Central memory CD4-positive, alpha-beta T cell (primary cell): ENCODE measurements around the gene GIPR.
"Not testable (repeated sequence)": the region's sequence is repeated elsewhere in the genome, so short reads cannot be mapped to it uniquely, and the experiment has no call there.

Source experiments
- DNase-seq: peaks from one replicate; pipeline ENCODE4 v3.0.0; 2022

Gene GIPR

DNA sequence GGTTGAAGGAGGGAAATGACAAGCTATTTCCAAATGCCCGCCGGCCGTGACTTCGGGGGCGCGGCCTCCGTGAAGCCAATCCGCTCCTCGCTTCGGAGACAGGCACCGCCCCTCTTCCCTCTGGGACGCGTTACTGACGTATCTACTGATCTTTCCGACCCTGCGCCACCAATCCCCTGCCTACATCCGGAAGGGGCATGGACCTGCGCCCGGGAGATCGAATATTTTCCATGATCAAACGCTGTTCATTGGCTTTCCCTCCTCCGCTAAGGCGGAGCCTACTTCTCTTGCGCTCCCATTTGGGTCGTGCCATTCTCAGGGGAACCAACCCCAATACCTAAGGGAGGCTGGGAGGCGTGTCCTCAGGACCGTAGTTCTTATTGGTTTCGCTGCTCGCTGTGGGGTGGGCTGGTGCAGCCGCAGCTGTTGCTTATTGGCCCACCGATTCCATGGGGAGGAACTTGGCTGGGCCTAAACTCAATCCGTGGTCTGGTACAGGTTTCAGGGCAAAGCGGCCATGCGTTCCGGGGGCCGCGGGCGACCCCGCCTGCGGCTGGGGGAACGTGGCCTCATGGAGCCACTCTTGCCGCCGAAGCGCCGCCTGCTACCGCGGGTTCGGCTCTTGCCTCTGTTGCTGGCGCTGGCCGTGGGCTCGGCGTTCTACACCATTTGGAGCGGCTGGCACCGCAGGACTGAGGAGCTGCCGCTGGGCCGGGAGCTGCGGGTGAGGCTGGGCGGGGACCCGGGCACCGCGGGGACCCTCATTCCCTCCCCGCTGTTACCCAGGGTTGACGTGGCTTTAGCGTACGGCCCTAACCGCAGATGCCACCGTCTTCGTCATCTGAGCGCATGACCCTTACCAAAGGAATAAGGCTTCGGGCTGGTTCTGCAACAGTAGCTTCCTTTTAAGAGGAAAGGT is 24.4 kb downstream of the GIPR start, which contains the start of gene QPCTL:
Gene QPCTL (plus strand): TSS at position 480 of the 919 bp plus-strand sequence. CDS start 38 bp downstream, at position 518.
- peak; percentile 99 for DNase-seq

DNA sequence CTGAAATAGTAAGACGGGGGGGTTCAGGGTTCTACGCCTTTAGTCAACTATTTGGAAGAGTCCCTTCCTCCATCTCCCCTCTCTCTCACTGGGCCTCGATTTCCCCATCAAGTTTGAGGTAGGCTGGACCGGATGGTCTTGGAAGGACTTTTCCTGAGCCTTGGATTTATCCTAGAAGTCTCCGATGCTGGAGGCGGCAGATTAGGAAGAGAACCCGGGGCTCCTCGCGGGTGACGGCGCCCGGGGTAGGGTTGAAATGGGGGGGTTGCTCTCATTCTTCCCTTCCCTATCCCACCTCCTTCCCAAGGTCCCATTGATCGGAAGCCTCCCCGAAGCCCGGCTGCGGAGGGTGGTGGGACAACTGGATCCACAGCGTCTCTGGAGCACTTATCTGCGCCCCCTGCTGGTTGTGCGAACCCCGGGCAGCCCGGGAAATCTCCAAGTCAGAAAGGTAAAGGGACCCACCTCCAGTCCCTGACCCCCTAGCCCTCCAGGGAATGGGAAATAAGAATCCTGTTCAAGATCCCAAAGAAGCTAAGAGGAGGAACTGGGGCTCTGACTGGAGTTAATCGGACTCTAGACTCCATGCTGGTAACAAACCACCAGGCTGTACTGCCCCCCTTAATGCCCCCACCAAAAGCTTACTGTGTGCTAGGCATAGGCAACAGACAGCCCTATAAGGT is 25.2 kb downstream of the GIPR start:
- peak; percentile 65 for DNase-seq

GRCh38 chr19:45701676-45702075 is 33.7 kb downstream of the GIPR start:
- DNase-seq = no peak

DNA sequence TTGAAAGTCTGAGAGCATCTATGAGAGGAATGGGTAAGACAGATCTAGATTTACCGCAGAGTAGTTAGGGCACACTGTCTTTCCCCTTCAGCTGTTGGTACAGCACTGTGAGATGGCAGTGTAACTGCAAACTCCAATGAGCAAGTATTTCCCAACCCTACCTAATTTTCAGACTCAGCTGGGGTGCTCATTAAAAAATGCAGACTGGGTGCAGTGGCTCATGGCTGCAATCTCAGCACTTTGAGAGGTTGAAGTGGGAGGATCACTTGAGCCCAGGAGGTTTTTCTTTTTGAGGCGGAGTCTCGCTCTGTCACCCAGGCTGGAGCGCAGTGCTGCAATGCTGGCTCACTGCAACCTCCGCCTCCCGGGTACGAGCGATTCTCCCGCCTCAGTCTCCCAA is 37.1 kb downstream of the GIPR start:
- no peak for DNase-seq

- no peak for DNase-seq
Observed at GRCh38 chr19:45705710-45706415, 37.8 kb downstream of the GIPR start.

DNA sequence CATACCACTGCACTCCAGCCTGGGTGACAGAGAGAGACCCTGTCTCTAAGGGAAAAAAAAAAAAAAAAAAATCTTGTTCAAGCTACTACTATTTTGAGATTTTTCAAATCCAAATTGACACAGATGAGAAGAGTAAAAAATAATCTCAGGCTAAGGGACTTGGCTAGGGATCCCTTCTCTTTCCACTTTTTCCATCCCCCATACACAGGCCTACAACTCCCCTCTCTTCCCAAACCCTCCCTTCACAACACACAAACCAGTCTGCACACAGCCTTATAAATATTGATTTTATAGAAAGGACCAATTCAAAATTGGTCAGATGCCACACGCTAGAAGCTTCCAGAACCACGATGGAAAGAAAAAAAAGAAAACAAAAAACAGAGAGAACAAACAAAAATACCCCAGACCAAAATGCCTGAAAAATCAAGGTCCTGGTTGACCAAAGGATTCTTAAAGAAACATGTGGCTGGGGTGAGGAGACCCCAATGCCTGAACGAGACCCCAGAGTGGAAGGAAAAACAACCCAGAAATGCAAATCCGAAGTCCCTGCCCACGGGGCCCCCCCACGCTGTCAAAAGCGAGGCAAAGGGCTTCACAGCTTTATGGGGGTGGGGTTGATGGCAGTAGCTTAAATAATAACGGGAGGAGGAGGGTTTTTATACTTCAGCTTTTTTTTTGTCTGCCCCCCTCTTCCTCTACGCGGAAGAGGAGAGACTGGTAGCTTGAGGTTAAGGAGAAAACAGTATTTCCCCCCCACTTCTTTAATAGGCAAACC is 42.5 kb downstream of the GIPR start:
- DNase-seq = no peak

DNA sequence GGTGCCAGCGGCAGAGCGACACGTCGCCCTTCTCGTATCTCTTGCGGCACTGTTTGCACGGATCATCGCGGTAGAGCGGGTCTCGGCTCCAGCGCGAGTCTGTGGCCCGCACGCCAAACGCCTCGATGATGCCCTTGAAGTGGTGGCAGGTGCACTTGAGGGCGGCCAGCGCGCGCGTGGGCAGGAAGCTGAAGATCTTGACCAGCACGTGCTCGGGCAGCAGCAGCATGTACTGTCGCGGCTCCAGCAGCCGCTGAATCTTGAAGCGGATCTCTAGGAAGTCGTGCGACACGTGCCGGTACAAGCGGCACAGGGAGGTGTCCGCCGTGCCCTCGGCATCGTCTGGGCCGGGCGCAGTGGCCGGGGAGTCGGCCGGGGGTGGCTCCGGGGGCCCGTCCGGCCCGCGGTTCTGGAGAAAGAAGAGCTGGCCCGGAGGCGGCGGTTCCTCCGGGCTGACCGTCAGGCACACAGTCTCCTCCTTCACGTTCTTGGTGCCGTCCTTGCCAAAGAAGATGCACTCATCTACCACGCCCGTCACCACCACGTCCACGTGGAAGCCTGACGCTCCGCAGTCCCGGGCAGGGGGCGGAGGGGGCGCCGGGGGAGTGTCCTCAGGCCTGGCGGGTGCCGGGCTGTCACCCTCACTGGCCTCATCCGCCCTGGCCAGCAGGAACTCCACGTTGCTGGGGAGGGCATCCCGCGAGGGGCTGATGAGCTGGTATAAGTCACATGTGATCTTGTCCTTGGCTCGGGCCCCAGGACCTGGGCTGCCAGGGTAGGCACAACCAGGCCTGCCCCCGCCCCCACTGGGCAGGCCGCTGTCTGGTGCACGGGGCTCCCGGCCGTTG is 44.1 kb downstream of the GIPR start:
- DNase-seq = no peak

- no peak for DNase-seq
Observed at GRCh38 chr19:45712699-45713067, 44.7 kb downstream of the GIPR start.

GRCh38 chr19:45713141-45713540 is 45.1 kb downstream of the GIPR start:
- DNase-seq = no peak

GRCh38 chr19:45715139-45715538 is 47.1 kb downstream of the GIPR start:
- no peak for DNase-seq

GRCh38 chr19:45716359-45717130 is 48.5 kb downstream of the GIPR start:
- DNase-seq = no peak

GRCh38 chr19:45717131-45717982 is 49.3 kb downstream of the GIPR start:
- DNase-seq = peak; percentile 98

GRCh38 chr19:45717983-45718650 is 50.1 kb downstream of the GIPR start:
- no peak for DNase-seq

DNA sequence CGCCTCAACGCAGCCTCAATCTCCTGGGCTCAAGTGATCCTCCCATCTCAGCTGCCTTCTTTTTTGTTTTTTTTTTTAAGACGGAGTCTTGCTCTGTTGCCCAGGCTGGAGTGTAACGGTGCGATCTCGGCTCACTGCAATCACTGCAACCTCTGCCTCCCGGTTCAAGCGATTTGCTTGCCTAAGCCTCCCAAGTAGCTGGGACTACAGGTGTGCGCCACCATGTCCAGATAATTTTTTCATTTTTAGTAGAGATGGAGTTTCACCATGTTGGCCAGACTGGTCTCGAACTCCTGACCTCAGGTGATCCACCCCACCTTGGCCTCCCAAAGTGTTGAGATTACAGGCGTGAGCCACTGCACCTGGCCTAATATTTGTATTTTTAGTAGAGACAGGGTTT is 52.0 kb downstream of the GIPR start:
- DNase-seq = not testable (repeated sequence)

DNA sequence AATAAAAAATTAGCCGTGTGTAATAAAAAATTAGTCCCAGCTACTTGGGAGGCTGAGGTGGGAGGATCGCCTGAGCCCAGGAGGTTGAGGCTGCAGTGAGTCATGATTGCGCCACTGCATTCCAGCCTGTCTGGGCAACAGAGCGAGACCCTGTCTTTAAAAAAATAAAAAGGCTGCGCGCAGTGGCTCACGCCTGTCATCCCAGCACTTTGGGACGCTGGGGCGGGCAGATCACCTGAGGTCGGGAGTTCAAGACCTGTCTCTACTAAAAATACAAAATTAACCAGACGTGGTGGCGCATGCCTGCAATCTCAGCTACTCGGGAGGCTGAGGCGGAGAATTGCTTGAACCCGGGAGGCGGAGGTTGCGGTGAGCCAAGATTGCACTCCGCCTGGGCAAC is 60.7 kb downstream of the GIPR start:
- not testable (repeated sequence) for DNase-seq

DNA sequence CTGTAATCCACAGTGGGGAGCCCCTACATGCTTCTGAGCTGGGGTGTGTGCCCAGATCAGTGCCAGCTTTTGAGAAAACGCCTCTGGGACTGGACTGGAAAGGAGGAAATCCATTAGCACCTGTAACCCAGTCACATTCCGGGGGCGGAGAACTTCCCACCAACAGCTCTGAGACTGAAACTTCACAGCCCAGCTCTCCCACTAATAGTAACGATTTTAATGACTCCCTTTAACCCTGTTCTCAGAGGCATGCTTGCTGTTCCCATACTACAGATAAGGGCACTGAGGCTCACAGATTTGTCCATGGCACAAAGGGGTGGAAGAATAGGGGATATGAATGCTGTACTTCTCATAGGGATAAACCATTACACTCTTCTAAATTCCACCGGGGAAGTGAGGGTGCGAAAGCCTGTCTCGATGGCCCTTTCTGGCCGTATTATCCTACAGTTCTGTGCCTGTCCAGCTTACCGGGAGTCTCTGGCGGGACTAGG is 61.8 kb downstream of the GIPR start:
- DNase-seq = no peak

GRCh38 chr19:45730368-45731288 is 62.6 kb downstream of the GIPR start, which contains the start of gene FBXO46:
FBXO46 (minus strand) TSS chr19:45730896; CDS start chr19:45713495, 17,401 bp downstream.
- DNase-seq = peak; percentile 91
